K562 (cell line): ENCODE data around the gene CHRNG. TPM values are rescaled to one million over a fixed set of nuclear protein-coding genes. Genes with fewer than 3 reads are reported as not detected.

Experiments
- ATAC-seq: fragments of 200-7000 bp; cut with Tn5 transposase; 3 replicates; pipeline ENCODE4 v1.9.1; 2020; ENCODE audit warnings: moderate library complexity
- BruUV-seq: library from RNA; stranded (reverse); fragments of 400-500 nt; replicated peaks from 2 replicates; lab custom pipeline; 2021; lab: Mats Ljungman, UMichigan
- CTCF ChIA-PET: fragments of 300-600 bp; formaldehyde crosslinking; extraction: SDS; loops from one replicate; lab custom pipeline; 2021; ENCODE audit warnings: low intra/inter-chr PET ratio; lab: Yijun Ruan, JAX
- POLR2A ChIA-PET: fragments of 300-600, 350-650 bp; sonication (Branson Sonifier 250); formaldehyde crosslinking; extraction: SDS; loops from one replicate; lab custom pipeline; 2021; ENCODE audit warnings: antibody characterized with exemption, inconsistent platforms; lab: Yijun Ruan, JAX
- DNase-seq, 4 experiments: peaks; one replicate each; pipeline versions ENCODE4 v3.0.0 to v3.0.0-alpha.2; 2011 to 2018; ENCODE audit warnings: low spot score in 3 of 4, mixed read lengths in 3 of 4; ENCODE audit errors: extremely low read depth in 1 of 4
- FAIRE-seq: peaks from 2 replicates; lab custom pipeline; 2011; peaks lifted over from hg19 to GRCh38; lab: Jason Lieb, UNC
- H2AFZ ChIP-seq: 2 replicates; pipeline ENCODE4 v1.6.0; 2011; ENCODE audit warnings: low read depth, low read length, control low read depth, inconsistent platforms
- H3K27ac ChIP-seq: fragments of 200-600 bp; 3 replicates; pipeline ENCODE4 v1.8.0; 2011; ENCODE audit warnings: low read depth, mild to moderate bottlenecking, control low read depth, inconsistent platforms, low read length, moderate library complexity, mixed read lengths; ENCODE audit errors: extremely low read depth
- H3K27me3 ChIP-seq, 2 experiments: fragments of 300-600 bp in 1 of 2; 2 replicates in 1 of 2; 3 replicates in 1 of 2; pipeline versions ENCODE4 v1.6.0 to v1.8.0; 2011; ENCODE audit warnings: inconsistent platforms in 2 of 2, low read length in 2 of 2, mild to moderate bottlenecking in 1 of 2, mixed read lengths in 1 of 2, moderate library complexity in 1 of 2; ENCODE audit not compliant: control insufficient read depth in 2 of 2, insufficient read depth in 2 of 2
- H3K36me3 ChIP-seq: fragments of 300-600 bp; 3 replicates; pipeline ENCODE4 v1.8.0; 2011; ENCODE audit warnings: mild to moderate bottlenecking, low read length, inconsistent platforms; ENCODE audit not compliant: control insufficient read depth, insufficient read depth
- H3K4me1 ChIP-seq, 2 experiments: fragments of 200-600 bp in 1 of 2; replicated peaks in 1 of 2; 2 replicates in 1 of 2; 3 replicates in 1 of 2; pipeline versions ENCODE4 v1.5.1 to v1.8.0; 2011; ENCODE audit warnings: inconsistent platforms in 2 of 2, low read length in 2 of 2, mild to moderate bottlenecking in 1 of 2, mixed read lengths in 1 of 2, moderate library complexity in 1 of 2; ENCODE audit not compliant: control insufficient read depth in 2 of 2, insufficient read depth in 2 of 2
- H3K4me2 ChIP-seq: 2 replicates; pipeline ENCODE4 v1.6.1; 2011; ENCODE audit warnings: low read length, control low read depth, inconsistent platforms, mixed read lengths; ENCODE audit not compliant: insufficient read depth
- H3K4me3 ChIP-seq: fragments of 200-600 bp; sonication (generic), shearing (Covaris generic); 2 replicates; pipeline ENCODE4 v1.5.1; 2016; ENCODE audit warnings: control low read depth, inconsistent platforms
- H3K79me2 ChIP-seq: fragments of 200-600 bp; 3 replicates; pipeline ENCODE4 v1.8.0; 2011; ENCODE audit warnings: low read length, inconsistent platforms; ENCODE audit not compliant: control insufficient read depth, insufficient read depth
- H3K9ac ChIP-seq, 2 experiments: 2 replicates each; pipeline versions ENCODE4 v1.6.0 to v1.6.1; 2011; ENCODE audit warnings: low read depth in 2 of 2, low read length in 2 of 2, control low read depth in 1 of 2, inconsistent platforms in 1 of 2, mild to moderate bottlenecking in 1 of 2, mixed read lengths in 1 of 2; ENCODE audit not compliant: insufficient read depth in 1 of 2
- H3K9me1 ChIP-seq: one replicate; pipeline ENCODE4 v1.6.0; 2011; ENCODE audit warnings: inconsistent platforms, mild to moderate bottlenecking, low read length, moderate library complexity; ENCODE audit not compliant: control insufficient read depth, insufficient read depth
- H3K9me3 ChIP-seq: replicated peaks from 2 replicates; pipeline ENCODE4 v1.5.1; 2011; ENCODE audit warnings: low read depth, low read length, inconsistent platforms; ENCODE audit not compliant: control insufficient read depth, insufficient read depth
- H4K20me1 ChIP-seq: replicated peaks from 2 replicates; pipeline ENCODE4 v1.6.1; 2011; ENCODE audit warnings: low read length, inconsistent platforms, mixed read lengths; ENCODE audit not compliant: control insufficient read depth, insufficient read depth
- FOXJ3 ChIP-seq: sonication (generic); formaldehyde crosslinking; IDR thresholded peaks from 2 replicates; pipeline ENCODE4 v1.4.0; 2020; ENCODE audit warnings: mild to moderate bottlenecking, missing genetic modification reagents
- GATA2 ChIP-seq: sonication (generic); formaldehyde crosslinking; IDR thresholded peaks from 2 replicates; pipeline ENCODE4 v1.4.0; 2020; ENCODE audit warnings: mild to moderate bottlenecking, missing genetic modification reagents
- TCF15 ChIP-seq: fragments of 250-450 bp; sonication (Bioruptor Pico); IDR thresholded peaks from 2 replicates; pipeline ENCODE4 v1.8.0; 2022; ENCODE audit warnings: moderate library complexity, mild to moderate bottlenecking, inconsistent platforms
- ZC3H8 ChIP-seq: fragments of 450-650 bp; IDR thresholded peaks from 2 replicates; pipeline ENCODE4 v1.6.1; 2017
- WGBS: fragments of 100-300 bp; shearing (Covaris generic); methylation state at CpG from one replicate; pipeline ENCODE4 v1.1.6; 2016; ENCODE audit warnings: low coverage, mixed read lengths; ENCODE audit not compliant: insufficient coverage; ENCODE audit errors: missing lambda C conversion rate; 5-methylcytosine and 5-hydroxymethylcytosine counted together
- in situ Hi-C: fragments of 300-500 bp; cut with MboI; formaldehyde crosslinking; loops from 4 replicates; pipeline ENCODE4 v1.15.0; 2018; ENCODE audit warnings: inconsistent platforms, mixed read lengths
- intact Hi-C: fragments of 100-400 bp; cut with micrococcal nuclease; formaldehyde crosslinking; loops from 2 replicates; pipeline ENCODE4 v1.14.2; 2022
- polyA plus RNA-seq, 8 experiments: library from polyadenylated mRNA; depleted of rRNA in 4 of 8; stranded (reverse) in 5 of 8; unstranded in 3 of 8; fragments of >200 nt; fragmentation: Nextera tagmentation in 2 of 8; fragmentation: Illumina TruSeq in 1 of 8; extraction: Ambion mirVana in 2 of 8; extraction: Trizol in 1 of 8; gene quantifications; 2 replicates each; pipeline versions ENCODE4 v1.2.1 to v1.2.3, GENCODE V29; 2011 to 2014; ENCODE audit warnings: inconsistent platforms in 1 of 8, missing spikeins in 1 of 8
- total RNA-seq, 7 experiments: library from RNA; depleted of rRNA in 6 of 7; stranded (reverse); fragments of >200 nt in 6 of 7; fragmentation: Illumina TruSeq in 2 of 7; extraction: Trizol in 2 of 7; gene quantifications; 2 replicates each; pipeline versions ENCODE4 v1.2.1 to v1.2.3, GENCODE V29; 2011 to 2021; ENCODE audit warnings: low replicate concordance in 1 of 7
- TF ChIP-seq, protein P1 (sequence below): IDR thresholded peaks from 2 replicates; pipeline ENCODE4 v1.6.1; 2016; ENCODE audit warnings: missing genetic modification characterization, missing compliant biosample characterization
- TF ChIP-seq, protein P2 (sequence below): fragments of 250-450 bp; sonication (Bioruptor Pico); IDR thresholded peaks from 2 replicates; pipeline ENCODE4 v1.5.0; 2021; ENCODE audit warnings: mild to moderate bottlenecking, moderate library complexity

Gene CHRNG
- total and polyA plus RNA-seq, 9 of the 15 experiments (the other 6 are each of a cell fraction or from before 2014, with no cell fraction given), result not detected

GRCh38 chr2:232520489-232520888 lies 19.0 kb upstream of the CHRNG start (continued):
- TF ChIP-seq, protein P1, sequence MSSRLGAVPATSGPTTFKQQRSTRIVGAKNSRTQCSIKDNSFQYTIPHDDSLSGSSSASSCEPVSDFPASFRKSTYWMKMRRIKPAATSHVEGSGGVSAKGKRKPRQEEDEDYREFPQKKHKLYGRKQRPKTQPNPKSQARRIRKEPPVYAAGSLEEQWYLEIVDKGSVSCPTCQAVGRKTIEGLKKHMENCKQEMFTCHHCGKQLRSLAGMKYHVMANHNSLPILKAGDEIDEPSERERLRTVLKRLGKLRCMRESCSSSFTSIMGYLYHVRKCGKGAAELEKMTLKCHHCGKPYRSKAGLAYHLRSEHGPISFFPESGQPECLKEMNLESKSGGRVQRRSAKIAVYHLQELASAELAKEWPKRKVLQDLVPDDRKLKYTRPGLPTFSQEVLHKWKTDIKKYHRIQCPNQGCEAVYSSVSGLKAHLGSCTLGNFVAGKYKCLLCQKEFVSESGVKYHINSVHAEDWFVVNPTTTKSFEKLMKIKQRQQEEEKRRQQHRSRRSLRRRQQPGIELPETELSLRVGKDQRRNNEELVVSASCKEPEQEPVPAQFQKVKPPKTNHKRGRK (tag), result no peak
- no peak for TF ChIP-seq TCF15 (CRISPR knock-in tag)
- TF ChIP-seq, all 486 proteins: peak for 0

DNA sequence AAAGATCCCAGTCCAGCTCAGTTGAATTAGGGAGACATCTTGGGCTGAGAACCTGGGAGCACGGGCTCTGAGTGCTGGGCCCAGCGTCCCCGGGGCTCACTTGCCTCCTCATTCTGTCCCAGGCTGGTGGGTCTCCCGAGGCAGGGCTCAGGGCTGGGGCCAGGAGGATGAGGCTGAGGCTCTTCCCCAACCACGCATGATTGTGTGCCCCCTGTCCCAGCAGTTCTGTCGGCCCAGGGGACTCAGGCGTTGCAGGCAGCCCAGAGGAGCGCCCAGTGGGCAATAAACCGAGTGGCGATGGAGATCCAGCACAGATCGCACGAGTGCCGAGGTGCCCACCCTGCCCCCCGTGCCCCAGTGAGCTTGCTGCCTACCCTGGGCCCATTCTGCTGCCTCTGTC lies 18.4 kb upstream of the CHRNG start:
- WGBS, result 6% methylated on average over 9 of the region's 14 CpGs
- no peak overlapping the region for H2AFZ ChIP-seq
- ATAC-seq, result no peak
- no peak for FAIRE-seq
- no peaks in the 10 kb centered on the region for H3K36me3 ChIP-seq
- no peaks in the 10 kb centered on the region for H3K9me1 ChIP-seq
- in situ Hi-C loops, result no loop called here
- CTCF ChIA-PET, result no interaction called here
- no peak overlapping the region for H3K9ac ChIP-seq
- POLR2A ChIA-PET, result no interaction called here
- H4K20me1 ChIP-seq, result no peaks in the 10 kb centered on the region
- DNase-seq, result no peak
- no peak for TF ChIP-seq ZC3H8
- TF ChIP-seq GATA2, result no peak
- TF ChIP-seq, protein P2, sequence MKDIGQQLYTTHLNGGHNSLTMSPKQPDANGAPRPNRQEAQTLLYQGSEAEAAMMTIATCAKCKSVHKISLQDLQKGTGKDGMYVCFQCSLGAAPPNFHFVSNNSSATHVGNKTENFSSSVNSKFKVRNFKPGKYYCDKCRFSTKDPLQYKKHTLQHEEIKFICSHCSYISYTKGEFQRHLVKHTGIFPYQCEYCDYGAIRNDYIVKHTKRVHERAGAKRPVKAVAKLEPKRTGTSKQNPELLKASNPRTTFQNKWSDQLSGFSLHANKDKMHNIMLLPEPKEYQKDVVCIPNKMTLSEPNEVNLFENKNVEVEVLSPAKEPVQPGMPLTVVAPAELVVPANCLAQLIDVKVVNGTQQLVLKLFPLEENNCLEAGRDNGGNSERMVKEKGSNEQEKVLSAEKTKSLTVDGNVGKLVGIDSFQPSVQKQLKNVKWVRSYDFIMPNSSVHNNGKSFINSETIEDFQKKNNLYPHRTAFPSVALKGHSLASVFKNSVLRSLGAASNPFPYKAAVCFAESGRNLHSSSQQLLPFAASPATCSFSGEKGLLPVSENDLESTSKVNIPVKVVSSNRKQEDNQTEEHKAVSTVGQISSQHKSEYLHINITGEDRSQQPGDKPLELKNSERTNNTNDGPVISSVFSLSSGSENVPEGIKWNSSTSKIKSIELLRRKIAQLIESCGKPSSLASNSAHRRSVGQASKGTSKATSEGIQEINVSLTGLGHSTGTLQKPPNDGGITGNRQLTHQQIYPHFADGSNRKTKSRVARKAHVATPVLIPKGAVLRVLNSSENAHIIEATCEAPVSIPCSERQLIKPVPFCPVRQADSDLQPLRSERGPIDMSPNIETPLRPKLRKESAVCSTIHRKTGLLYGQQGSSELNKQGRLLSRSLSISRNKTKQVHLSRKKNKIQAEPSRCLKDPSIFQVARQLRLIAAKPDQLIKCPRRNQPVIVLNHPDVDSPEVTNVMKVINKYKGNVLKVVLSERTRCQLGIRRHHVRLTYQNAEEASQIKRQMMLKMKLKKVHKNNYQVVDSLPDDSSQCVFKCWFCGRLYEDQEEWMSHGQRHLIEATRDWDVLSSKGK, result no peak
- no peak for TF ChIP-seq FOXJ3 (CRISPR knock-in tag)
- intact Hi-C loops, result loop anchor here (5.0 kb wide), 3 partner anchors 74 to 284 kb away; no protein-coding TSS in a partner anchor
- H3K9me3 ChIP-seq, result no peaks in the 10 kb centered on the region
- H3K4me1 ChIP-seq, result peaks cover 0 to 27% of the 10 kb centered on the region in 2 experiments; a peak in 2 of 5 replicates
- no peaks in the 10 kb centered on the region for H3K79me2 ChIP-seq
- no peak overlapping the region for H3K4me3 ChIP-seq
- no peak overlapping the region for H3K27ac ChIP-seq
- no TSS peak for BruUV-seq
- no peak overlapping the region for H3K4me2 ChIP-seq
- peaks cover 0 to 51% of the 10 kb centered on the region in 2 experiments; a peak in 3 of 5 replicates for H3K27me3 ChIP-seq
